OCI-LY7 (cell line): ENCODE data around the gene UBTD1.

Experiments
- EZH2phosphoT487 ChIP-seq: fragments of 200-600 bp; sonication (generic); IDR thresholded peaks from 2 replicates; pipeline ENCODE4 v1.6.1; 2018; ENCODE audit warnings: low read depth, borderline replicate concordance, mild to moderate bottlenecking, mixed run types, antibody characterized with exemption, low read length, moderate library complexity, mixed read lengths
- TF ChIP-seq, protein P1 (sequence below): fragments of 200-600 bp; sonication (generic); conservative IDR thresholded peaks from 2 replicates; pipeline ENCODE4 v1.5.1; 2014; ENCODE audit warnings: mild to moderate bottlenecking, antibody characterized with exemption, low read length, moderate library complexity, mixed read lengths

DNA sequence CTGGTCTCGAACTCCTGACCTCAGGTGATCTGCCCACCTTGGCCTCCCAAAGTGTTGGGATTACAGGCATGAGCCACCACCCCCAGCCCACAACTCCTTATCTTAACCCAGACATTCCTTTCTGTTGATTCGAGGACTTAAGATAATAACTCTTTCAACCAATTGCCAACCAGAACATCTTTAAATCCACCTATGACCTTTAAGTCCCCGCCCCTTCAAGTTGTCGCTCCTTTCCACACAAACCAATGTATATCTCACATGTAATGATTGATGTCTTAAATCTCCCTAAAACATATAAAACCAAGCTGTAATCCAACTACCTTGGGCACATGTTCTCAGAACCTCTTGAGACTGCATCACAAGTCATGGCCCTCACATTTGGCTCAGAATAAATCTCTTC, 66.1 kb downstream of the UBTD1 start:
- no peak for TF ChIP-seq EZH2phosphoT487
- TF ChIP-seq, protein P1, sequence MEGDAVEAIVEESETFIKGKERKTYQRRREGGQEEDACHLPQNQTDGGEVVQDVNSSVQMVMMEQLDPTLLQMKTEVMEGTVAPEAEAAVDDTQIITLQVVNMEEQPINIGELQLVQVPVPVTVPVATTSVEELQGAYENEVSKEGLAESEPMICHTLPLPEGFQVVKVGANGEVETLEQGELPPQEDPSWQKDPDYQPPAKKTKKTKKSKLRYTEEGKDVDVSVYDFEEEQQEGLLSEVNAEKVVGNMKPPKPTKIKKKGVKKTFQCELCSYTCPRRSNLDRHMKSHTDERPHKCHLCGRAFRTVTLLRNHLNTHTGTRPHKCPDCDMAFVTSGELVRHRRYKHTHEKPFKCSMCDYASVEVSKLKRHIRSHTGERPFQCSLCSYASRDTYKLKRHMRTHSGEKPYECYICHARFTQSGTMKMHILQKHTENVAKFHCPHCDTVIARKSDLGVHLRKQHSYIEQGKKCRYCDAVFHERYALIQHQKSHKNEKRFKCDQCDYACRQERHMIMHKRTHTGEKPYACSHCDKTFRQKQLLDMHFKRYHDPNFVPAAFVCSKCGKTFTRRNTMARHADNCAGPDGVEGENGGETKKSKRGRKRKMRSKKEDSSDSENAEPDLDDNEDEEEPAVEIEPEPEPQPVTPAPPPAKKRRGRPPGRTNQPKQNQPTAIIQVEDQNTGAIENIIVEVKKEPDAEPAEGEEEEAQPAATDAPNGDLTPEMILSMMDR, result no peak
